Measurements from ENCODE around the gene DOK6.

The DOK6 gene

DNA sequence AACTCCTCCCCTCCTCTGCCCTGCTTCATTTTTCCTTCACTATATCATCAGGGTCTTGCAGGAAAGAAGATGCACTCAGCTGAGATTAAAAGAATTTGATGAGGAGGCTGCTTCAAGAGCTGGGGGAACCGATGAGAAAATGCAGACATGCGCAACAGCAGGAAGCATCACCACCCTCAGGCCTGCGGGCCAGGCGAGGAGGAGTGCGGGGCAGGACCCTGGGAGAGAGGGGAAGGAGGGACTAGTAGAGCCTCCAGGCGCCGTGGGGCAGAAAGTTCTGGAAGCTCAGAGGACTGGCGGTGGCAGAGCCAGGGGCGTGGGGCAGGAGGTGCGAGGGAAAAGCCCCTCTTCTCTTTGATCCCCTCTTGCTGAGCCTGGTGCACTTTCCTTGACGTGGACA is 438.8 kb downstream of the DOK6 start:
- no peak for FAIRE-seq
- no peak for DNase-seq (ENCODE audit: insufficient read length, low spot score)

GRCh38 chr18:69840001-69840400 is 439.3 kb downstream of the DOK6 start:
- TF ChIP-seq POU2F2 (IDR thresholded peaks at IDR 0.05; ENCODE audit: low read depth, low read length) (no peak), POLR2AphosphoS5 (IDR thresholded peaks at IDR 0.05; ENCODE audit: low read depth, low read length) (no peak), SPI1 (IDR thresholded peaks at IDR 0.05; ENCODE audit: low read depth, low read length) (no peak), TAF1 (IDR thresholded peaks at IDR 0.05; ENCODE audit: low read depth, low read length) (no peak), PAX5 (IDR thresholded peaks at IDR 0.05; ENCODE audit: insufficient read depth, low read length, severe bottlenecking) (no peak), POLR2A (IDR thresholded peaks at IDR 0.05; ENCODE audit: low read depth, low read length) (no peak)
- FAIRE-seq = no peak
- DNase-seq (ENCODE audit: insufficient read length, low spot score) = no peak

More for the DNA sequence above, 438.8 kb downstream of the DOK6 start:
- TF ChIP-seq POU2F2 (IDR thresholded peaks at IDR 0.05; ENCODE audit: low read depth, low read length) = no peak

- TF ChIP-seq TAF1 (IDR thresholded peaks at IDR 0.05; ENCODE audit: low read depth, low read length) (no peak), PAX5 (IDR thresholded peaks at IDR 0.05; ENCODE audit: insufficient read depth, low read length, severe bottlenecking) (no peak), POU2F2 (IDR thresholded peaks at IDR 0.05; ENCODE audit: low read depth, low read length) (no peak), SPI1 (IDR thresholded peaks at IDR 0.05; ENCODE audit: low read depth, low read length) (no peak), POLR2A (IDR thresholded peaks at IDR 0.05; ENCODE audit: low read depth, low read length) (no peak), POLR2AphosphoS5 (IDR thresholded peaks at IDR 0.05; ENCODE audit: low read depth, low read length) (no peak)
- FAIRE-seq = no peak
- DNase-seq (ENCODE audit: insufficient read length, low spot score) = no peak
These were observed 439.8 kb downstream of the DOK6 start for GRCh38 chr18:69840445-69840844.

GRCh38 chr18:69841117-69841516 is 440.4 kb downstream of the DOK6 start:
- TF ChIP-seq POLR2A (IDR thresholded peaks at IDR 0.05; ENCODE audit: low read depth, low read length) = no peak
- TF ChIP-seq POU2F2 (IDR thresholded peaks at IDR 0.05; ENCODE audit: low read depth, low read length) = no peak
- no peak for TF ChIP-seq TAF1 (IDR thresholded peaks at IDR 0.05; ENCODE audit: low read depth, low read length)
- no peak for TF ChIP-seq POLR2AphosphoS5 (IDR thresholded peaks at IDR 0.05; ENCODE audit: low read depth, low read length)
- TF ChIP-seq SPI1 (IDR thresholded peaks at IDR 0.05; ENCODE audit: low read depth, low read length) = no peak
- TF ChIP-seq PAX5 (IDR thresholded peaks at IDR 0.05; ENCODE audit: insufficient read depth, low read length, severe bottlenecking) = no peak
- DNase-seq (ENCODE audit: insufficient read length, low spot score) = no peak
- FAIRE-seq = no peak

DNA sequence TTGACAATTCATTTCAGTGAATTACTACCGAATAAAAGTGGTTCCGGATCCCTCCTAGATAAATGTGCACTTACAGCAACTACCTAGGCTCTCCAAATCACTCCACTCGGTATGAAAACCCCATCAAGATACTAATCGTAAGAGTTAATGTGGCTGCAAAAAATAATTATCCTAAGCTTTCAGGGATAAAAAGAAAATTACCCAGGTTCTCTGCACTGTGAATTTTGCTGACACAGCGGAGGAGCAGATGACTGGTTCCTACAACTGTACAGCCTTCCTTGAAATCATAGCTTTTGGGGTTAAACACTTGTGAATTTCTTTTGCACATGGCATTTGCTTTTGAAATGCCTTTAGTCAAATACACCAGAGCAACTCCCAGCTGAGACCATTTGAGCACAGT is 442.3 kb downstream of the DOK6 start:
- FAIRE-seq (no peak), DNase-seq (ENCODE audit: insufficient read length, low spot score) (no peak)
- TF ChIP-seq POU2F2 (IDR thresholded peaks at IDR 0.05; ENCODE audit: low read depth, low read length) (no peak), SPI1 (IDR thresholded peaks at IDR 0.05; ENCODE audit: low read depth, low read length) (no peak), POLR2A (IDR thresholded peaks at IDR 0.05; ENCODE audit: low read depth, low read length) (no peak), POLR2AphosphoS5 (IDR thresholded peaks at IDR 0.05; ENCODE audit: low read depth, low read length) (no peak), PAX5 (IDR thresholded peaks at IDR 0.05; ENCODE audit: insufficient read depth, low read length, severe bottlenecking) (no peak), TAF1 (IDR thresholded peaks at IDR 0.05; ENCODE audit: low read depth, low read length) (no peak)

- TF ChIP-seq PAX5 (IDR thresholded peaks at IDR 0.05; ENCODE audit: insufficient read depth, low read length, severe bottlenecking) (no peak), SPI1 (IDR thresholded peaks at IDR 0.05; ENCODE audit: low read depth, low read length) (no peak), POLR2AphosphoS5 (IDR thresholded peaks at IDR 0.05; ENCODE audit: low read depth, low read length) (no peak), POU2F2 (IDR thresholded peaks at IDR 0.05; ENCODE audit: low read depth, low read length) (no peak), TAF1 (IDR thresholded peaks at IDR 0.05; ENCODE audit: low read depth, low read length) (no peak), POLR2A (IDR thresholded peaks at IDR 0.05; ENCODE audit: low read depth, low read length) (no peak)
- no peak for FAIRE-seq
- DNase-seq (ENCODE audit: insufficient read length, low spot score) = no peak
These were observed 444.0 kb downstream of the DOK6 start for GRCh38 chr18:69844656-69845055.

DNA sequence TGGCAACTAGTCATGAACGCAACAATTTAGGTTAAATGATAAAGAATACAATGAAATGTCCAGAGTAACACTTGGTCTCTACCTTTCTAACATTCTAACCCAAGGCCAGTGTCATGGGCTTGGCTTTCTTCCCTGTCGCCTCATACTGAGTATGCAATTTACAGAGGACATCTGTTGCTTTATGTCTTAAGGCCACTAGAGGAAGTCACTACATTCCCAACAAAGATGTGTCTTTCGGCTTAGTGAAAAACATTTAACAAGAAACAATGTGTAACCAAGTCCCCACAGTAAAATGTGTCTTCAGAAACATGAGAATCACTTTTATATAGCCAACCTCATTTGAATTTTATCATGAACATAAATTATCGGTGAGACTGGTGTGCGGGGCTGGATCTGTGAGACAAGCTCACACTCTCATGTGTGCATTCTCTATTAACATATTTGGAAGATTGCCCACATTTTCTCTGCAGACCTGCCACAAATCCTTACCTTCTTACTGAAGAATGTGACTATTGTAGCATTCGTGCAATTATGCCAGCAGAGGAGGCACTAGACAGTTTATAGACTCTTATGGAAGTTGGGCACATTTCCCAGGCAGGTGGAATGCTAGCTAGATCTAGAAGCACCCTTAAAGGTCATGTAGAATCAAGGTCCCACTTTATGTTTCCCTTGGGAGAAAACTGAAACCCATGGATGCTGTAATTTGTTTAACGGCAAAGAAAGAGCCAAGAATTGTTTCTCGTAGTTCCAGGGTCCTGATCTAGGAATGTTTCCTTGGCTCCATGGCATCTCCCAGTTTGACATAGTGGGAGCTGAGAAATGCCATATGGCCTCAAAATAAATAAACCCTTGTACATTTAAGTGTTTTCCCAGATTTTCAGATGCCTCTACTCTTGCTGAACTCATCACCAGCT is 445.2 kb downstream of the DOK6 start:
- TF ChIP-seq POLR2AphosphoS5 (IDR thresholded peaks at IDR 0.05; ENCODE audit: low read depth, low read length) (no peak), POU2F2 (IDR thresholded peaks at IDR 0.05; ENCODE audit: low read depth, low read length) (no peak), TAF1 (IDR thresholded peaks at IDR 0.05; ENCODE audit: low read depth, low read length) (no peak), SPI1 (IDR thresholded peaks at IDR 0.05; ENCODE audit: low read depth, low read length) (no peak), PAX5 (IDR thresholded peaks at IDR 0.05; ENCODE audit: insufficient read depth, low read length, severe bottlenecking) (no peak), POLR2A (IDR thresholded peaks at IDR 0.05; ENCODE audit: low read depth, low read length) (no peak)
- DNase-seq (ENCODE audit: insufficient read length, low spot score) = no peak
- no peak for FAIRE-seq

DNA sequence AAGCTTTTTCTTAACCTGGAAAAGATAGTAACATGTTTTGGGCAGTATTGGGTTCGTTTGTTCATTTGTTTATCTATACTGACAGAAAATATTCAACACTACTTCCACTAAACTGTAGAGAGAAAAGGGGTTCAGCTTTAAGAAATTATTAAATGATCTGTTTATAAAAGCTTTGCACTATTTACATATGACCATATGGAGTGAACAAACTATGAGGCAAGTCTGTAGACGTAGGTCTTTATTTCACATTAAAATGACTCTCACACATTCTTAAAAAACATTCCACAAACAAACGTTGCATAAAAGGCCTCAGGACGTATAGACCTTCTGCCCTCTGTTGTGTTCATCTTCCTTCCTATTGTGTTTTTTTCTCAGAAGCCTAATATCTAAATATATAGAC is 452.4 kb downstream of the DOK6 start:
- TF ChIP-seq POLR2A (IDR thresholded peaks at IDR 0.05; ENCODE audit: low read depth, low read length) (no peak), POLR2AphosphoS5 (IDR thresholded peaks at IDR 0.05; ENCODE audit: low read depth, low read length) (no peak), PAX5 (IDR thresholded peaks at IDR 0.05; ENCODE audit: insufficient read depth, low read length, severe bottlenecking) (no peak), SPI1 (IDR thresholded peaks at IDR 0.05; ENCODE audit: low read depth, low read length) (no peak), POU2F2 (IDR thresholded peaks at IDR 0.05; ENCODE audit: low read depth, low read length) (no peak), TAF1 (IDR thresholded peaks at IDR 0.05; ENCODE audit: low read depth, low read length) (no peak)
- no peak for FAIRE-seq
- no peak for DNase-seq (ENCODE audit: insufficient read length, low spot score)

- no peak for TF ChIP-seq SPI1 (IDR thresholded peaks at IDR 0.05; ENCODE audit: low read depth, low read length)
- no peak for TF ChIP-seq POLR2AphosphoS5 (IDR thresholded peaks at IDR 0.05; ENCODE audit: low read depth, low read length)
- no peak for TF ChIP-seq TAF1 (IDR thresholded peaks at IDR 0.05; ENCODE audit: low read depth, low read length)
- no peak for TF ChIP-seq POLR2A (IDR thresholded peaks at IDR 0.05; ENCODE audit: low read depth, low read length)
- no peak for TF ChIP-seq POU2F2 (IDR thresholded peaks at IDR 0.05; ENCODE audit: low read depth, low read length)
- no peak for TF ChIP-seq PAX5 (IDR thresholded peaks at IDR 0.05; ENCODE audit: insufficient read depth, low read length, severe bottlenecking)
- DNase-seq (ENCODE audit: insufficient read length, low spot score) = no peak
- FAIRE-seq = no peak
These were observed 453.8 kb downstream of the DOK6 start for GRCh38 chr18:69854455-69854854.

Measured in GM12891 (cell line).